HEK293T (cell line): Measurements from ENCODE around the gene GKAP1.

ENCODE experiments used
- ARNT ChIP-seq: fragments of 450-650 bp; IDR thresholded peaks from 2 replicates; pipeline ENCODE4 v1.6.1; 2017; ENCODE audit warnings: mild to moderate bottlenecking
- BHLHE40 ChIP-seq: fragments of 450-650 bp; IDR thresholded peaks from 2 replicates; pipeline ENCODE4 v1.6.1; 2016; ENCODE audit warnings: mild to moderate bottlenecking, moderate library complexity, borderline replicate concordance
- CTBP1 ChIP-seq: fragments of 450-650 bp; IDR thresholded peaks from 2 replicates; pipeline ENCODE4 v1.6.1; 2016; ENCODE audit warnings: borderline replicate concordance
- NFRKB ChIP-seq: fragments of 450-650 bp; IDR thresholded peaks from 2 replicates; pipeline ENCODE4 v1.6.1; 2016; ENCODE audit warnings: mild to moderate bottlenecking, moderate library complexity
- PKNOX1 ChIP-seq: fragments of 450-650 bp; IDR thresholded peaks from 2 replicates; pipeline ENCODE4 v1.6.1; 2016
- TARDBP ChIP-seq: fragments of 450-650 bp; IDR thresholded peaks from 2 replicates; pipeline ENCODE4 v1.6.1; 2016
- ZNF384 ChIP-seq: fragments of 450-650 bp; IDR thresholded peaks from 2 replicates; pipeline ENCODE4 v1.6.1; 2016

GRCh38 chr9:83701286-83701685, 116.3 kb downstream of the GKAP1 start:
- TF ChIP-seq NFRKB (no peak), ARNT (no peak), CTBP1 (no peak), TARDBP (no peak), ZNF384 (no peak), BHLHE40 (no peak), PKNOX1 (no peak)
